GM19099 (cell line): ENCODE results near the gene TBR1.

ENCODE experiments used
- POLR2A ChIP-seq: IDR thresholded peaks from 3 replicates; pipeline ENCODE4 v1.6.1; 2011; ENCODE audit warnings: low read depth; ENCODE audit not compliant: insufficient read length; ENCODE audit errors: extremely low read depth

TBR1 gene

DNA sequence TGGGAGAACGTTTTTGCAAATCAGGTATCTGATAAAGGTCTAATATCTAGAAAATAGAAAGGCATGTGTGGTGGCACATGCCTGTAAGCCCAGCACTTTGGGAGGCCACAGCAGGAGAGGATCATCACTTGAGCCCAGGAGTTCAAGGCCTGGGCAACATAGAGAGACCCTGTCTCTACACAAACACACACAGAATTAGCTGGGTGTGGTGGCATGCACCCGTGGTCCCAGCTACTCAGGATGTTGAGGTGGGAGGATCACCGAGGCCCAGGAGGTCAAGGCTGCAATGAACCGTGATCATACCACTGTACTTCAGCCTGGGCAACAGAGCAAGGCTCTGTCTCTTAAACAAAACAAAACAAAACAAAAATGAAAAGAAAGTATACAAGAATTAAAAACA lies 13.8 kb upstream of the TBR1 start:
- TF ChIP-seq POLR2A: no peak

DNA sequence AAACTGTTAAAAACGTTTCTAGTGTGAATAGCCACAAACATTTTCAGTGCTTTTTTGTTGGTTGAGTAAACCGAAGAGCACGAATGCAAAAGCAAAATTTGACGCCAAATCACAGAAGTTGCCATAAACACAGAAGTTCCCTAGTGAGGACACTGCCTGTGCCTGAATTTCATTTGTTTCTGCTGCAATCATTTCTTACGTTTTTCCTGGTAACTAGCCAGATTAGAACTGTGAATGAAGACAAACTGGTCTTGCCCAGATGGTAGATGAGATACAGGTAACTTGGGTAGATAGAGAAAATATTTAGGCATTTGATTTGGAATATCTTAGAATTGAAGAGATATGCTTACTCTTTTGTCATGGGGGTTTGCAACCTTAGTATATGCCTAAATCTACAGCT lies 9.8 kb upstream of the TBR1 start:
- TF ChIP-seq POLR2A: no peak

DNA sequence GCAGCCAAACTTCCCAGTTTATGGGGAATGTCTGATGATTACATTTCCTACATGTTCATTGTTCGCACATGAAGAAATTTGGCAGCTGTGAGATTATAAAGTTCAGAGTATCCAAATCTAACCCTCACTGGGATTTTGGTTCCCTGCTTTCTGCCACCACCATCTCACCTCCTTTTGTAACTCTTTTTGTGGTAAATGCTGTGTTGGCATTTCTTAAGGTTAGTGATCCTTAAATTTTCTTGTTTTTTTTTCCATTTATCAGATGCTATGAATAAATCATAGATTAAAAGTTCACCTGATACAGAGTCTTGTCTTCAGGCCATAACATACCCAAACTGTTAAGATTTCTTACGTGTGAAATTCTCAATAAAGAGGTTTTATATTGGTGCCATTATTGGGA lies 8.5 kb upstream of the TBR1 start:
- TF ChIP-seq POLR2A: no peak

DNA sequence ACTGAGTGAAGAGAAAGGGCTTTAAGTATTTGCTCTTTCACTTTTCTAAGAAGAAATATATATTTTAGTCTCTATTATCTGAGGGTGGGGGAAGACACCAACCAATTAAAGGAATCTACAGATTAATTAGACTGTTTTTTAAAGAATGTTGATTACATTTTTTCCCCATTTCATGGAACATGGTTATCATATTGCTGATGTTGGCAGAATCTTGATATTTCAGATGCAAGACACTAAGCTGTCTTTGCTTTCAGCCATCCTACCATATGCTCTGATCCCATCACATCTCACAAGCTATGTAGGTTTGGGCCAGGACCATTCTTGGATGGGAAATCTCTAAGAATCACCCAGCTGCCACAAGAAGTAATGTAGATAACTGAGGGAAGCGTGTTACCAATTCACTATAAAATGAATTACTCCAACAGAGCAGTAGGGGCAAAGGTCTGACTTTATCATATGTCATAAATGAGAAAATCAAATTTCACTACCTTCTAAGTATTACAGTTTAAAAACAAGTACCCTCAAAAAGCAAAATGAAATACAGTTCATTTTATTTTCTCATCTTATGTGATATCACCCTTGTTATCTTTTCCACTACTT lies 6.7 kb upstream of the TBR1 start:
- no peak for TF ChIP-seq POLR2A

DNA sequence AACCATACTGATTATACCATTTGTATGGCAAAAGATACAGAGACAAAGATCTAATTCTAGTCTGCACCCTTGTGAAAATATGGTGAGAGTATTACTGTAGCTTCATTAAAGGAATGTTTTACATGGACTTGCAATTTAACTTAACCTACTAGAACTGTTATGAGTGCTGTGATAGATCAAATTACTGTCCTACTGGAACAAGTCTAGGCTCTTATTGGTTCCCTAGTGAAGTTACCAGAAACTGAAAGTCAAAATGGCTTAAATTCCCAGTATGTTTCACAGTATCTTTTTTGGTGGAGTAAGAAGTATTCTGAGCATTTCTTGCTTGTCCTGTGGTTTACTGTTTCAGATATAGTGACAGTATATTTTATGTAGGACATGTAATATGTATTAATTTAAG lies 3.8 kb upstream of the TBR1 start:
- TF ChIP-seq POLR2A: no peak

DNA sequence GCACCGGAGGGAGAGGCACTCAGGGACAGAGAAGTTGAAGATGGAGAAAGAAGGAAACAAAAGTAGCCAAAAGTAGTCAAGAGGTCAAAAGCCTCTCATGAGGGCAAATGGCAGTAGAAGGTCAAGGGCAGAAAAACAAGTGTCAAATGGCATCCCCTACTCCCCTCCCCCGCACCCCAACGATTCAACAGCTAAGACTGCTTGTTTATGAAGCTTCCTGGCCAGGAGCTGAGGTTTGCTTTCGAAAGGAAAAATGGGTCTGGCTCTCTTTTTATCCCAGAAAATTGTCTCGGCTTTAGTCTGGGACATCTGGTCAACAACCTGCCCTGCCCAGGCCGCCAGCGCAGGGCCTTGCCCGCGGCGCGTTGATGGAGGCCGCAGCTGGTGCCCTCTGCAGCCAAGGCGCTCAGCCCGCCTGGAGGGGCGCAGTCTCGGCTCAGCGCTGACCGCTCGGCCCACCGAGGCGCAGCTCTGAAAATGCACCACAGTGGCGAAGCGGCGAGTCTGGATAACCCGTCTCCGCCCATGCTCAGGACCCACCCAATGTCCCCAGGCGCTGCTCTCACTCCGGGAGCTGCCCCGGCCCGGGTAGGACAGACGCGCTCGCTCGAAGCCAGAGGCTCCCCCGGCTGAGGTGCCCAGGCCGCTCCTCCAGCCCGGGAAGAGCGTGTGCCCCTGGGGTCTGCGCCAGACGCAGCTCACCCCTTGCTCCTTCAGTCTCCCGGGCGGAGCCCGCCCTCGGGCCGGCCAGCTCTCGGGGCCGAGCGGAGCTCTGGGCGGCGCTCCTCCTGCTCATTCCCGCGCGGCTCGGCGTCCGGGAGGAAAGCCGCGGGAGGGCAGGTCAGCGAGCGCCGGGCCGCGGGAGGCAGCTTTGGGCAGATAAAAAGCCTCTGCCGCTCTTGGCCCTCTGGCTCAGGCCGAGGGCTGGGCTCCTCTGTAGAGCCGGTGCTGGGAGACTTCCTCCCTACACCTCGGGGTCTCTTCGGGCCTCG lies 1.8 kb upstream of the TBR1 start:
- TF ChIP-seq POLR2A: no peak

DNA sequence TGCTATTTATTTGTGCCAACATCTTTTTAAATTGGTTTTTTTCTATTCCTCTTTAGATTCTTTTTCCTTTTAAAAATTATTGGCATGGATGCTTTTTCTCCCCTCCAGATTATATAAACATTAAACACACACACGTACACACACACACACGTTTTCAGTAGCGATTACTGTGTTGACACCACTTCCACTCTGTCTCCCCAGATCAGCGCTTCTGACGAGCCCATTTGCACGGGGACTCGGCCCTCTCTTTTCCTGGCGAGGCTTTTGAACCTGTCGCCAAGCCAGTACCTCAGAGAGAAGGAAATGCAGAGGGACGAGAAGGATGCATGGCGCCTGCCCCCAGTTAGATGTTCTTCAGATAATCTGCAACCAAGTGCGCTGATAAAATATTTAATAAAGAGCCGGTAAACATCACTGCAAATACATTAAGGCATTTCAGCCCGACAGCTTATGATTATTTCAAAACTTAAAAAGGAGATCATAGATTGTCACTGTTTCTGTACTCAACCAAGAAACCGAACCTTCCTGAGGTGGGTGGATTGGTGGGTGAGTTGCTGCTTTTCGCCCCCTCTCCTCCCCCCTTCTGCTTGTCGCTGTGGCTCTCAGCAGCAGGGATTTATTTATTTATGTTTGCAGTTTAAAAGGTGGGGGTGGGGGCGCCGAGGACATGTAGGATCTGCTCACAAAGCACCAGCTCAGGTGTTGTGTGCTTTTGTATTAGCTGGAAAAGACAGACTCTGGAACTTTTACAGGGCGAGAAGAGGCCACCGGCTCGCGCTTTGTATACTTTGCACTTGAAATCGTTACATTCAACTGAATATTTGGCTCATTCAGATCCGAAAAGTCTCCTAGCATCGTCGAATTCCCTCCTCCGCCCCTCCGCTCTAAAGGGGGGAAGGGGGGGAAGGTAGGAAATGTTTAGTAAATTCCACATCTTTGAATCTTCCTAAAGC lies 787 bp upstream of the TBR1 start:
- TF ChIP-seq POLR2A: no peak

DNA sequence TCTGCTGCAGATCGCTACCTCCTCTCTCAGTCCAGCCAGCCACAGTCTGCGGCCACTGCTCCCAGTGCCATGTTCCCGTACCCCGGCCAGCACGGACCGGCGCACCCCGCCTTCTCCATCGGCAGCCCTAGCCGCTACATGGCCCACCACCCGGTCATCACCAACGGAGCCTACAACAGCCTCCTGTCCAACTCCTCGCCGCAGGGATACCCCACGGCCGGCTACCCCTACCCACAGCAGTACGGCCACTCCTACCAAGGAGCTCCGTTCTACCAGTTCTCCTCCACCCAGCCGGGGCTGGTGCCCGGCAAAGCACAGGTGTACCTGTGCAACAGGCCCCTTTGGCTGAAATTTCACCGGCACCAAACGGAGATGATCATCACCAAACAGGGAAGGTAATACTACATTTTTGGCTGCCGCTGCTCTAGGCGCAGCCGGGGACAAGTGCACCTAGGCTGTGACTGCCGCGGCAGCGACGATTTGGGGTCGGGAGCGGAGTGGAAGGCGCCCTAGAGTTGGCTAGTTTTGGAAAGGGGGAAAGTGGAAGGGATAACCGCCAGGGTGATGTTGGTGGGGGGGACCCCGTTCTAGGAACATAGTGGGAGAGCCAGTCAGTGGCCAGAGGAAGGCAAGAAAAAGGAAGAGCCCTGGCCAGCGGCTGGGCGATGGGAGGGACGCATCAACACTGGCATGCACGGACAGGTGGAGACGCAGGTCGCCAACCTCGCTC lies 776 bp downstream of the TBR1 start:
- TF ChIP-seq POLR2A: no peak

DNA sequence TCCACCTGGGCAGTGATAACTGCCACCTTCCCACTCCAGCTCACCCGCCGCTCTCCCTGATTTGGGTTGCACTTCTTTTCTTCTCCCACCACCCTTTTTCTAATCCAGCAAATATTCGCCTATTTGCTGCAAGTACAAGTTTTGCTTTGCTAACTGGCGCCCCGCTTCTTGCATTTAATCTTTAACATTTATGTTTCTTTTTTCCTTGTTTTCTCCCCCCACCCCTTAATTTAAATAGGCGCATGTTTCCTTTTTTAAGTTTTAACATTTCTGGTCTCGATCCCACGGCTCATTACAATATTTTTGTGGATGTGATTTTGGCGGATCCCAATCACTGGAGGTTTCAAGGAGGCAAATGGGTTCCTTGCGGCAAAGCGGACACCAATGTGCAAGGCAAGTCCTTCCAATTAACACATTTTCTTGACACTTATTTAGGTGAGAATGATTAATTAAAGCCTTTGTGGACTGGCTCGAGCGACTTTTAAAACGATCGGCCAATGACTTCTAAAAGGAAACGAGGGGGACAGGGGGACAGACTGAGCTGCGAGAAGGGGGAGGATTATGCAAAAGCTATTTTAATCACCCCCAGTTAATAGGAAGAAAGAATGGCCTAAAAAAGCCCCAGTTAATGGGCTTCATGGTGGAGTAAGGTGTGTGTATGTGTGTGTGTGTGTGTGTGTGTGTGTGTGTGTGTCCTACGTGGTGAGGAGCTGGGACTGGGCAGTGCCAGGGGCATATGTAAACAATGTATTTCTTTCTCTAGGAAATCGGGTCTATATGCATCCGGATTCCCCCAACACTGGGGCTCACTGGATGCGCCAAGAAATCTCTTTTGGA lies 1.6 kb downstream of the TBR1 start:
- no peak for TF ChIP-seq POLR2A

DNA sequence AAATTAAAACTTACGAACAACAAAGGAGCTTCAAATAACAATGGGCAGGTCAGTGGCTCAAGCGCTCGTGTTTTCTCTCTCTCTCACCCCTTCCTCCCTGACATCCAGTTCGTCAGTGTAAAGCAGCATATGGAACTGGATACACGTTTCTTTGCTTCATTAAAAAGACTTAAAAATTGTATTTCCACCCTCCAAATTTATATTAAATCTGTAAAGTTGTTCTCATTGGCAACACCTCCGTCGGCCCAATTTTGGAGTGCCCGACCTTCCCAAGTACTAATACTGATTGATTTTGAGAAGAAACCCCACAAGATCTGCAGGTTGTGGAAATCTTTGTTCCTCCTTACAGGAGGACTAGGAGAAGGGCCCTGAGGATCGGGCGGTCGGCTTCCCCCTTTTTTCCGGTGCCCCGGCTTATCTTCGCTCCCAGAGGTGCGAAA lies 2.2 kb downstream of the TBR1 start:
- no peak for TF ChIP-seq POLR2A

DNA sequence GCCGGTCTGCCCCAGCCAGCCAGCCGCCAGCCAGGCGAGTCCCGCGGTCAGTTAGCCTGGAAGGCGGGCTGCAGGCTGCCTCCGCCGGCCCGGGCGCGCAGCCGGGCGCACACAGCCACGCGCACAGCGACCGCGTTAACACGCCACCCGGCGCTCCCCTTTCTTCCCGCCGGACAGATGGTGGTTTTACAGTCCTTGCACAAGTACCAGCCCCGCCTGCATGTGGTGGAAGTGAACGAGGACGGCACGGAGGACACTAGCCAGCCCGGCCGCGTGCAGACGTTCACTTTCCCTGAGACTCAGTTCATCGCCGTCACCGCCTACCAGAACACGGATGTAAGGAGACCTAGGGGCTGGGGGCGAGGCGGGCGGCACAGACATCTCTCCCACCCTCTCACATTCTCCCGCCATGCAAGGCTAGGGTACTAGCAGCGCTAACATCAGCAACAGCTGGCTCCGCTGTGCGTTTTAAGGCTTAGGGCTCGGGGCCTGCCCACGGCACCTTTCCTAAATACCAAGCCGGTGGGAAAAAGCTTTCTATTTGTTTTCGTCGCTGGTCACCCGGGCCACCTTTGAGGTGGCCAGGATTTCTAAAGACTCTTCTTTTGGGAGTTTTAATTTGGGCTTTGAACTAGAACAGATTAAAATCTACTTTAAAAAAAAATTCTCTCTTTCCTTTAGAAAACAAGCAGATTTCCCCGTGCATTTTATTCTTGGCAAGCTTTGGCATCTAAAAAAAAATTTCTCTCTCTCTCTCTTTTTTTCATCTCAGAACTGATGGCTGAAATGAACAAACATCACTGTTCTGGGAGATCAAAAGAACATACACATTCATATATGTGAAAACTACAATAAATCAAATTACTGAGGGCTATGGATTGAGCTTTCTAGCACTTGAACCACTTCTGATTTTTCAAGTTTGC lies 2.9 kb downstream of the TBR1 start:
- TF ChIP-seq POLR2A: no peak

DNA sequence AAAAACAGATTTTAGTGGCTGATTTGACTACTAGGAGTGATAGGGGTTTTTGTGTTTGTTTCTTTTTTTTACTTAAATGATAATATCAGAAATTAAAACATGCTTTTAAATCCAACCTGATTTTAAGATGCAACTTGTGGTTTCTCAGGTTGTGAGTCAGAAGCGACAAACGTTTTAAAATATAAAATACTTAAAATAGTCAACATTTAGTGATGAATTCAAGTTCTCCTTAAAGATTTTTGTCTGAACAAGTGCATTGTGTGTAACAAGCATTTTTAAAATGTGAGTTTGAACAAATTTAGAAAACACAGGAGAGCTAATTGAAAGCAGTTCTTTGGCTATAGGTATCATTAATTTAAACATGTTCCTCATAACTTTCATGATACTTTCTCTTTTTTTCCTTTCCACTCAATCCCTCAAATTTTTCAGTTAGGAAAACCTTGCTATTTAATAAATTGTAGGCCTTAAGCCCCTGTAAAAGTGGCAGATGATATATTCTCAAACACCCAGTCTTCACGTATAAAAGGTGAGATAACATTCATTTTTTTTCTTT lies 3.6 kb downstream of the TBR1 start:
- TF ChIP-seq POLR2A: no peak
